IMR-90 (cell line): ENCODE results near the gene CHST1.

ENCODE experiments used
- CEBPB ChIP-seq: IDR thresholded peaks from 2 replicates; pipeline ENCODE4 v1.6.1; 2012; ENCODE audit warnings: low read depth, low read length, improper control_type of control experiment
- CTCF ChIP-seq: conservative IDR thresholded peaks from 2 replicates; pipeline ENCODE4 v1.5.1; 2012; ENCODE audit warnings: mild to moderate bottlenecking, low read depth, low read length, improper control_type of control experiment
- MAFK ChIP-seq: IDR thresholded peaks from 2 replicates; pipeline ENCODE4 v1.6.1; 2012; ENCODE audit warnings: low read depth, low read length, improper control_type of control experiment
- POLR2A ChIP-seq: IDR thresholded peaks from 2 replicates; pipeline ENCODE4 v1.6.1; 2012; ENCODE audit warnings: mild to moderate bottlenecking, low read depth, low read length
- RAD21 ChIP-seq: IDR thresholded peaks from 2 replicates; pipeline ENCODE4 v1.6.1; 2012; ENCODE audit warnings: low read length, improper control_type of control experiment
- RCOR1 ChIP-seq: IDR thresholded peaks from 2 replicates; pipeline ENCODE4 v1.6.1; 2012; ENCODE audit warnings: mild to moderate bottlenecking, low read length, improper control_type of control experiment; ENCODE audit not compliant: insufficient replicate concordance
- RFX5 ChIP-seq: IDR thresholded peaks from 2 replicates; pipeline ENCODE4 v1.8.0; 2012; ENCODE audit warnings: low read depth, mild to moderate bottlenecking, low read length, moderate library complexity
- SMC3 ChIP-seq: fragments of 150-350 bp; IDR thresholded peaks from 2 replicates; pipeline ENCODE4 v1.6.1; 2016; ENCODE audit warnings: low read depth, mild to moderate bottlenecking, antibody characterized with exemption, low read length, moderate library complexity
- TF ChIP-seq, protein P1 (sequence below): fragments of 150-350 bp; IDR thresholded peaks from 2 replicates; pipeline ENCODE4 v1.6.1; 2016; ENCODE audit warnings: low read depth, mild to moderate bottlenecking, low read length, moderate library complexity, borderline replicate concordance

DNA sequence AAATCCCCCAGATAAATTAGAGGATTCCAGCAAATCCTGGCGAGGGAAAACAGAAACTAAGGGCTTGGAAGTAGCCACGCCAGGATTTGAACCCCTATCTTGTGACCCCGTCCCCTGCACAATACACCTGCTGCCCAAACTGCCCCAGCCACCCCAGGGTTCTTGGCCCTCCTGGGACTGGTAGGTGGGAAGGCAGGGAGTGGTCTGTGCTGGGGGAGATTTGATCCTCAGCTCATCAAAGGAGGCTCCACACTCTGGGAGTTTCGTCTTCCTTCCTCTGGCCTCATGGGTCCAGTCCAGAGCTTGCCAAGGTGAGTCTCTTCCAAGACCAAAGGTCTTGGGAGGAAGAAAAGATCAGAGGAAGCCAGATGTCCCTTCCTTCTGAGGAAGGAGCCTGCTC is 4.5 kb upstream of the CHST1 start:
- TF ChIP-seq POLR2A (no peak), CTCF (no peak), RFX5 (no peak), RCOR1 (no peak), RAD21 (no peak), SMC3 (no peak), CEBPB (no peak), MAFK (no peak)
- TF ChIP-seq, protein P1, sequence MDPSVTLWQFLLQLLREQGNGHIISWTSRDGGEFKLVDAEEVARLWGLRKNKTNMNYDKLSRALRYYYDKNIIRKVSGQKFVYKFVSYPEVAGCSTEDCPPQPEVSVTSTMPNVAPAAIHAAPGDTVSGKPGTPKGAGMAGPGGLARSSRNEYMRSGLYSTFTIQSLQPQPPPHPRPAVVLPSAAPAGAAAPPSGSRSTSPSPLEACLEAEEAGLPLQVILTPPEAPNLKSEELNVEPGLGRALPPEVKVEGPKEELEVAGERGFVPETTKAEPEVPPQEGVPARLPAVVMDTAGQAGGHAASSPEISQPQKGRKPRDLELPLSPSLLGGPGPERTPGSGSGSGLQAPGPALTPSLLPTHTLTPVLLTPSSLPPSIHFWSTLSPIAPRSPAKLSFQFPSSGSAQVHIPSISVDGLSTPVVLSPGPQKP: no peak
